Eye (tissue), 1 donor: ENCODE results near the gene CELF4.
A peak's percentile ranks its signal among the peaks of the same experiment; 100 is the strongest.

Experiments used
- DNase-seq: peaks from one replicate; pipeline ENCODE4 v3.0.0-alpha.2; 2015

The CELF4 gene

GRCh38 chr18:37545461-37546271, 19.9 kb downstream of the CELF4 start:
- no peak for DNase-seq

- no peak for DNase-seq
These were observed 20.9 kb downstream of the CELF4 start for GRCh38 chr18:37544713-37545112.

GRCh38 chr18:37544217-37544616, 21.4 kb downstream of the CELF4 start:
- no peak for DNase-seq

GRCh38 chr18:37543321-37543720, 22.3 kb downstream of the CELF4 start:
- DNase-seq = no peak

GRCh38 chr18:37541517-37541916, 24.1 kb downstream of the CELF4 start:
- DNase-seq = no peak

- no peak for DNase-seq
These were observed 25.0 kb downstream of the CELF4 start for GRCh38 chr18:37540424-37541138.

- no peak for DNase-seq
These were observed 26.4 kb downstream of the CELF4 start for GRCh38 chr18:37539236-37539635.

GRCh38 chr18:37538526-37539205, 26.9 kb downstream of the CELF4 start:
- no peak for DNase-seq

- DNase-seq = peak; percentile 92
These were observed 27.6 kb downstream of the CELF4 start for GRCh38 chr18:37537868-37538525.

- DNase-seq = no peak
These were observed 28.9 kb downstream of the CELF4 start for GRCh38 chr18:37536656-37537055.

GRCh38 chr18:37535968-37536367, 29.6 kb downstream of the CELF4 start:
- no peak for DNase-seq

- DNase-seq = peak; percentile 38
These were observed 31.0 kb downstream of the CELF4 start for GRCh38 chr18:37534627-37535026.

GRCh38 chr18:37533647-37534584, 31.7 kb downstream of the CELF4 start:
- DNase-seq = peak; percentile 42

GRCh38 chr18:37532917-37533316, 32.7 kb downstream of the CELF4 start:
- no peak for DNase-seq

- DNase-seq = no peak
These were observed 35.7 kb downstream of the CELF4 start for GRCh38 chr18:37529863-37530262.

- DNase-seq = no peak
These were observed 36.3 kb downstream of the CELF4 start for GRCh38 chr18:37529296-37529695.

- no peak for DNase-seq
These were observed 38.2 kb downstream of the CELF4 start for GRCh38 chr18:37527395-37527794.

GRCh38 chr18:37525262-37525585, 40.4 kb downstream of the CELF4 start:
- no peak for DNase-seq

GRCh38 chr18:37524498-37525261, 40.9 kb downstream of the CELF4 start:
- peak; percentile 76 for DNase-seq

- DNase-seq = no peak
These were observed 41.5 kb downstream of the CELF4 start for GRCh38 chr18:37524139-37524497.
